ELR (cell line): ENCODE data around the gene COPS7A.

Experiments used
- DNase-seq: peaks from one replicate; pipeline ENCODE4 v3.0.0-alpha.2; 2015; ENCODE audit warnings: low read depth

The COPS7A gene

GRCh38 chr12:6751767-6752166 lies 27.9 kb downstream of the COPS7A start:
- DNase-seq = no peak

GRCh38 chr12:6752167-6752920 lies 28.5 kb downstream of the COPS7A start:
- peak; percentile 74 for DNase-seq

- DNase-seq = peak; percentile 99
Observed at GRCh38 chr12:6752921-6753771, 29.3 kb downstream of the COPS7A start, which contains the start of gene MLF2. Gene MLF2 (minus strand): TSS chr12:6753141. CDS start chr12:6752334, 807 bp downstream.

GRCh38 chr12:6753772-6754356 lies 30.0 kb downstream of the COPS7A start:
- no peak for DNase-seq

- no peak for DNase-seq
Observed at GRCh38 chr12:6754411-6754810, 30.6 kb downstream of the COPS7A start.

GRCh38 chr12:6757028-6757690 lies 33.3 kb downstream of the COPS7A start:
- DNase-seq = no peak

GRCh38 chr12:6758506-6759095 lies 34.8 kb downstream of the COPS7A start:
- no peak for DNase-seq

- no peak for DNase-seq
Observed at GRCh38 chr12:6759741-6760140, 35.9 kb downstream of the COPS7A start.

- no peak for DNase-seq
Observed at GRCh38 chr12:6763380-6763779, 39.5 kb downstream of the COPS7A start.

- DNase-seq = peak; percentile 98
Observed at GRCh38 chr12:6764011-6764828, 40.4 kb downstream of the COPS7A start.

GRCh38 chr12:6765048-6765633 lies 41.3 kb downstream of the COPS7A start:
- DNase-seq = peak; percentile 37

- peak; percentile 84 for DNase-seq
Observed at GRCh38 chr12:6765634-6766581, 42.1 kb downstream of the COPS7A start, which contains the start of gene PTMS. Gene PTMS (plus strand): TSS chr12:6766363. CDS start chr12:6766706, 343 bp downstream.

- DNase-seq = peak; percentile 85
Observed at GRCh38 chr12:6766651-6767349, 43.0 kb downstream of the COPS7A start.

- peak; percentile 47 for DNase-seq
Observed at GRCh38 chr12:6767353-6768319, 43.8 kb downstream of the COPS7A start.

- DNase-seq = no peak
Observed at GRCh38 chr12:6768437-6768914, 44.6 kb downstream of the COPS7A start.

- no peak for DNase-seq
Observed at GRCh38 chr12:6768990-6769389, 45.1 kb downstream of the COPS7A start.

- DNase-seq = no peak
Observed at GRCh38 chr12:6769666-6770065, 45.8 kb downstream of the COPS7A start.
